Umbilical cord (tissue), 2 donors: Measurements from ENCODE around the gene TSR1. TPM values are rescaled to one million over a fixed set of nuclear protein-coding genes. Genes with fewer than 3 reads are reported as not detected.

ENCODE experiments used
- DNase-seq: peaks from one replicate; pipeline ENCODE4 v3.0.0-alpha.2; 2015; ENCODE audit warnings: low spot score
- total RNA-seq: library from RNA; depleted of rRNA; stranded (reverse); fragments of >200 nt; gene quantifications from one replicate; pipeline ENCODE4 v1.2.3, GENCODE V29; 2014; ENCODE audit warnings: low replicate concordance; ENCODE audit not compliant: insufficient read depth

The TSR1 gene
- total RNA-seq, 1 donor from 2014 or later = 33.0 TPM

DNA sequence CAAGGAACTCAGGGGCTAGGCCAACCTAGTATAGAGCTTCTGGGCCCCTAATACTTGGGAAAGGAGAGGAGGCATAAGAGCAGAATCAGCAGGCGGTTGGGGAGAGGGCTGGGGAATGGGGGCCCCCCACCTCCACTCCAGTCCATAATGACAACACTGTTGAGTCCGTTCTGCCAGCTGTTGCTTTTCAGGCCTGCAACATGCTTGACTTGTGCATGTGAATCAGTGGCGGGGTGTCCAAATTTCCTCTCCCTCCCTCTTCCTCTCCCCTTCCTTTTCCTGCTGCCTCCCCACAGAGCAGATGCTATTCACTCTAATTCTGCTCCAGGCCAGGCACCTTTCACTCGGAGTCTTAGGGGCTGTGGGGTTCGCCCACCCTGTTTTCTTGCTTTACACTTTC, 32.8 kb upstream of the TSR1 start:
- no peak for DNase-seq

DNA sequence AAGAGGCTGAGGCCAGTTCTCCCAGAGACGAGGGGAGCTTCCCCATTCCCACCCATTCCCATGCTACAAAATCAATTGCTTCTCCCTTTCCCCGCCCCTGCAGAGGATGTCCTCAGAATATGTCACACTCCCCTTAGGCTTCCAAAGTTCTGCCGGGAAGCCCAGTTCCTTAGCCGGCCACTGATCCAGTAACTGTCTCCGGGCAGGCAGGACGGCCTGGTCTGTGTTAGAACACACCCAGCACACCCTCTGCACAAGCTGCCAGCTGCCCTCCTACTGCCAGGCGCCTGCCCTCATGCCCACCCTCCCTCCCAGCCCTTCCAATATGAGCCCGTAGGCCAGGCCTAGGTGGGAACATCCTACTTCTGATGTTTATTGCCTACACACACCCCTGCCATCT, 32.1 kb upstream of the TSR1 start:
- DNase-seq = no peak

DNA sequence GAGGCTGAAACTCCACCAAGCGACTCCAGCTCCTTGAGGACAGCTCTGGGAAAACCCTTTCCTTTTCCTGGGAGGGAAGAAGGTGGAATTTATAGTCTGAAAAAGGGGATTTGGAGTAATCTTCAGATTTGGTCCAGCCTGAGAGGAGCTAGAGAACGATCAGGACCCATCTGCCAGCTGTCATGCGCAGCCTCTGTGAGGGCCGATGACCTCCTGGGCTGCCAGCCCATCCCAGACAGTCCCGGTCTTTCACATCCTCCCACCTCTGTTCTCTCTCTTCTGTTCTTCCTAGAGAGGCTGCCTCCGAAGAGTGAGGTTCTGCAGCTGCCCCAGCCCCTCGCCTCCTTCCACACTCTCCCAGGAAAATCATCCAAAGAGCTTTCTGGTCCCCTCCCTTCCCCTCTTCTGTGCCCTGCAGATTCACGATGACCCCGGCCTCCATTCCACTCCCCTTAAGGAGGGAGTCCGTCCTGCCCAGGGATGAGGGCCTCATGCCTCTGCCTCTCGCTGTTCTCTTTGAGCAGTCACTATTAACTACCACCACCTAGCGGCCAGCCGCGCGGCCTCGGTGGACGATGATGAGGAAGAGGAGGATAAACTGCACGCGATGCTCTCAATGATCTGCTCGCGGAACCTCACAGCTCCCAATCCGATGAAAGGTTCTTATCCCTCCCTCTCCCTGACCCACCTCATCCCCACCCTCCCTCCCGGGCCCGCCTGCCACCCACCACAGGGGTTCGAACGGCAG, 30.7 kb upstream of the TSR1 start:
- DNase-seq = no peak

DNA sequence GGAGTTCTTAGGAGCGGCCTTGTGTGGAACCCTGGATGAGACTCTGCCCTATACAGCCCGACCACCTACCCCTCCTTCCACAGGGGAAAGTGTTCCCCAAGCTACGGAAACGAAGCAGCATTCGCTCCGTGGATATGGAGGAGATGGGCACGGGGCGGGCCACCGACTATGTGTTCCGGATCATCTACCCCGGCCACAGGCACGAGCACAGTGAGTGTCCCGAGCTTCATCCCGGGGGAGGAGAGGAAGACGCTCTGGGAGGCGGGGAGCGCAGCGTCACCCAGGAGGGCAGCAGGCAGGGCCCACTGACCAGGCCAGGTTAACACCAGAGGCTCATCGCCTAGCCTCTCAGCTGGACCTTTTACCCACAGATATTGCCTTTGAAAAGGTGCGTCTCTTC, 28.9 kb upstream of the TSR1 start:
- no peak for DNase-seq

DNA sequence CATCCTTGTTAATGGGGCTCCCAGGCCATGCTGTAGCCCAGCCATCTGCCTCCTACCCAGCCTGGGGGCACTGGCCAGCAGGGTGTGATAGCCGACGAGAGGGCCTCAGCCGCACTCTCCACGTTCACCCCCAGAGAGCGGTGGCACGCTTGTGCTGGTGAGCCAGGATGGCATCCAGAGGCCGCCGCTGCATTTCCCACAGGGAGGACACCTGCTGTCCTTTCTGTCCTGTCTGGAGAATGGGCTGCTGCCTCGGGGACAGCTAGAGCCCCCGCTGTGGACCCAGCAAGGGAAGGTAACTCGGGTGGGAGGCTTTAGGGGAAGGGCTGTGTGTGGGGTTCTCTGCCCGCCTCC, 28.5 kb upstream of the TSR1 start:
- DNase-seq = no peak

DNA sequence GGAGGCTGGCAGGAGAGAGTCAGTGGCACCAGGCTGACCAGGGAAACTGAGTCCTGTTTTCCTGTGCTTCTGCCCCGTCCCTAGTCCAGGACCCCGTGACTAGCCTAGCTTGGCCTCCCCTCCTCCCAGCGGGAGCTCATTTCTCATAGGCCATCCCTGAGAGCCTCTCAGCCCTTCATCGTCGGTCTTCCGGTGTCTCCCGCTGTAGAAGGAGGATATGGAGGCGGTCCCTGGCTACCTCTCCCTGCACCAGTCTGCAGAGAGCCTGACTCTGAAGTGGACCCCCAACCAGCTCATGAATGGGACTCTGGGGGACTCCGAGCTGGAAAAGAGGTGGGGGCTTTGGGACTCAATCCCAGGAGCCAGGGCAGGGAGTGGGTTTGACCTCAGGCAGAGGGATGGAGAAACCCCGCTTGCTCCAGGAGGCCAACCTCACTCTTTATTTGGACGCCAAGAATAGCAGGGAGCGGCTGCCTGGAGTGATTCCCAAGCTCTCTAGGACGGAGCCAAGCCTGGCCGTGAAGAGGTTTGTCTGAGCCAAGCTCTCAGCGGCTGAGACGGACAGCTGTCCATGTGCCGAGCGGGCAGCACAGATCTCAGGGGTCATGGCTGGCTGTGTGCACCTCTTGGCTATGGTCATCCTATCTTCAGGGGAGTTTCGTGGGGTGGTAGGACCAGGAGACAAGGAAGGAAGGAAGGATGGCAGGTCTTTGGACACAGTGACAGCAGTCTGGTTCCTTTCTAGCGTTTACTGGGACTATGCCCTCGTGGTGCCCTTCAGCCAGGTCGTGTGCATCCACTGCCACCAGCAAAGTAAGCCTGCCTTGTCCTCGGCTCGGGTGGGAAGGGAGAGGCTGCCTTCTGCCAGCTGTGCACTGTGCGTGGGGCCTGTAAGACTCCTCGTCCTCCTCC, 27.9 kb upstream of the TSR1 start:
- DNase-seq = no peak

DNA sequence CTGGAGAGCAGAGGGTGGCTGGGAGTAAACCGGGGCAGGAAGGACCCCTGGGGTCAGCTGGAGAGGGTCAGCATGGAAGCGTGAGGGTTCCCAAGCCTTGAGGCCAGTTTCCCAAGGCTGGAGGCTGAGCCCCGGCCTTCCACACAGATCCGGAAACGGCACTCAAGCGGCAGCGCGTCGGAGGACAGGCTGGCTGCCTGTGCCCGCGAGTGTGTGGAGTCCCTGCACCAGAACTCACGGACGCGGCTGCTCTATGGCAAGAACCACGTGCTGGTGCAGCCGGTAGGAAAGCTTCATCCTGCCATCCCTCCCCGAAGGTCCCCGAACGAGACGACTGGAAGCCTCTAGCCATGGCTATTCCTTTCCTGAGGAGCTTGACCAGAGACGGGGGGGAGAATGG, 27.1 kb upstream of the TSR1 start:
- DNase-seq = no peak

DNA sequence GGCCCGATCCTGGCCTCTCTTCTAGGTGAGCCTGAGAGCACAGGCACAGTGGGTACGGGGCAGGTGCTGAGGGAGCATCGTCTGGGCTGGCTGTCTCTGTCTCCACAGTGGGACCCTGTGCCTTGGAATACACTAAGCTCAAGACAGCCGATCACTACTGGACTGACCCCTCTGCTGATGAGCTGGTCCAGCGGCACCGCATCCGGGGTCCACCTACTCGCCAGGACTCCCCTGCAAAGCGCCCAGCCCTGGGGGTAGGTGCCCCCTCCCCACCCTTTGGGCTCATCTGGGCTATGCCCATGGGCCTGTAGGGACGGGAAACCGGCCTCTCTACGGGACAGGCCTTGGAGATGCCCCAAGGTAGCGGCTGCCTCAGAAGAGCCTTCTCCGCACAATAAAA, 26.6 kb upstream of the TSR1 start:
- DNase-seq = no peak

DNA sequence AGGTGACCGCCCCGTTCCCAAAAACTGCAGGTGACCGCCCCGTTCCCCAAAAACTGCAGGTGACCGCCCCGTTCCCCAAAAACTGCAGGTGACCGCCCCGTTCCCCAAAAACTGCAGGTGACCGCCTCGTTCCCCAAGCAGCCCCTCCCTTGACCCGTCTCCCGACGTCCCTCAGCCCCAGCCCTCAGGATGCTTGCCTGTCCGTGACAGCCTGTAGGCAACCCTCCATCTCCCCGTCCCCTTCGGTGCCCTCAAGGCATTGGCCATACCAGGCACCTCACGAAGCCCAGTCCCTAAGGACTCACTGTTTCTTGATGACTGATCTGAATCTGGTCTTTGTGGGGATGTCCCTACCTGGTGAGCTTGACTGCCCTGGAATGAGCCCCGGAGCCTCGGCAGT, 26.2 kb upstream of the TSR1 start:
- no peak for DNase-seq

DNA sequence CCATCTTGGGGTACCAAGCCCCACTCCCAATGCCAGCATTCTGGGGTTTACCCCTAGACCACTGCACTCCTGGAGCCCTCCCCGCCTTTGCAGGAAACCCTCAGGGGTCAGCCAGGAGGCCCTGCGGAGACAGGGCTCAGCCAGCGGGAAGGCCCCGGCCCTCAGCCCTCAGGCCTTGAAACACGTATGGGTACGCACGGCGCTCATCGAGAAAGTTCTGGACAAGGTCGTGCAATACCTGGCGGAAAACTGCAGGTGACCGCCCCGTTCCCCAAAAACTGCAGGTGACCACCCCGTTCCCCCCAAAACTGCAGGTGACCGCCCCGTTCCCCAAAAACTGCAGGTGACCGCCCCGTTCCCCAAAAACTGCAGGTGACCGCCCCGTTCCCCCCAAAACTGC, 25.8 kb upstream of the TSR1 start:
- DNase-seq = no peak

DNA sequence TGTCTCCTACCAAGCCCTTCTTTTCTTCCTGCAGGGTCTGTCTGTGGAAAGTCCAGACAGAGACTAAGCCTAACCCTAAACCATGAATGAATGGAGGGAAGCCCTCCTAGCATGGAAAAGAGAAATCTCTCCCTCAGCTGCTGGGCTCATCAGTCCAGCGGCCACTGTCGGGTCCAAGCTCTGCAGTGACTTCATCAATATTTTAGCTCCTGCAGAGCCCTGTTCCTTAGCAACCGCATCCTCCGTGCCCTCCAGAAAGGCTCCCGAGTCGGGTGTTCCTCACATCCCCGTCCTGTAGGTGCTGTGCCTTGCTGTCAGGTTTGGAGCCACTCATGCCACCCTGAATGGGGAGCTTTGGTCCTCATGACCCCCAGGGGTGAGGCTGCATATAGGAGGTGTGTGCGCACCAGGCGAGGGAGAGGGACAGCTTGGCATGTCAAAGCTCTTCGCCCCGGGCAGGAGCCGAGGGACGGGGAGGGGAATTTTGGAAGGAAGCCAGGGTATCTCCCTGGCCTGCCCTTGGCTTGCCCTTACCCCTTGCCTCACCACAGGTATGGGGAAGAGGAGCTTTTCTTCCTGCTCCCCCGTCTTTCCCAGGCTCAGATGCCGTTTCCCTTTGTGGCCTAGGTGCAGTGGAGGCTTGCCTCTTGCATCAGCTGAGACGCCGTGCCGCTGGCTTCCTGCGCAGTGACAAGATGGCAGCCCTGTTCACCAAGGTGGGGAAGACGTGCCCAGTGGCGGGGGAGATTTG, 24.9 kb upstream of the TSR1 start:
- DNase-seq = no peak

DNA sequence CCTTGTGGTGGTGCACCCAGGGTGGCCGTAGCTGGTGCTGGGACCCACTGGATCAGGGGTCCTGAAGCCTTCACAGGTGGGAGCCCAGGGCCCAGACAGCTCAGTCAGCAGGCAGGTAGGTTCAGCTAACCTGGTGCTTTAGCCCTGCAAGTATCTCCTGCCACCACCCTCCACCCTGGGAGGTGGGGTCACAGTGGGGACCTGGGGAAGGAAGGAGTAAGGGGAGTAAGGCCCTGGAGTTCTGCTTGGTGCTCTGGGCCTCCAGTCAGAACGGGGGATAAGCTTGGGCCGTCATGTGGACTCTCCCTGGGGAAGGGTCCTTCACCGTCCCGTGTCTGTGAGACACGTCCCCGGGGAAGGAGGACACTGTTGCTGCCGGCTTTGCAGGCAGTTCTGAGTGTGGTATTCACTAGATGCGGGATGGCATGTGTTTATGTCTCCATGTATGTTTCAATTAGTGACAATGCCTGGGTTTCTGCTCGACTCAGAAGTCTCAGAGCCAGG, 21.7 kb upstream of the TSR1 start:
- DNase-seq = no peak

DNA sequence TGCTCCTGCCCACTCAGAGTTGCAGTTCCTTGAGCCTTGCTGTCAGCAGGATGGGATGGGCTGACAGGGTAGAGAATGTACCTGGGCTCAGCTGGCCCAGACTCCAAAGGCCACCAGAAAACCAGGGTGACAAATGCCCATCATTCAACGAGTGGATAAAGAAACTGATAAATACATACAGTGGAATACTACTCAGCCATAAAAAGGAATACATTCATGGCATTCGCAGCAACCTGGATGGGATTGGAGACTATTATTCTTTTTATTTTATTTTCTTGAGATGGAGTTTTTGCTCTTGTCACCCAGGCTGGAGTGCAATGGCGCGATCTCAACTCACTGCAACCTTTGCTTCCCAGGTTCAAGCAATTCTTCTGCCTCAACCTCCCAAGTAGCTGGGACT, 21.0 kb upstream of the TSR1 start:
- no peak for DNase-seq

DNA sequence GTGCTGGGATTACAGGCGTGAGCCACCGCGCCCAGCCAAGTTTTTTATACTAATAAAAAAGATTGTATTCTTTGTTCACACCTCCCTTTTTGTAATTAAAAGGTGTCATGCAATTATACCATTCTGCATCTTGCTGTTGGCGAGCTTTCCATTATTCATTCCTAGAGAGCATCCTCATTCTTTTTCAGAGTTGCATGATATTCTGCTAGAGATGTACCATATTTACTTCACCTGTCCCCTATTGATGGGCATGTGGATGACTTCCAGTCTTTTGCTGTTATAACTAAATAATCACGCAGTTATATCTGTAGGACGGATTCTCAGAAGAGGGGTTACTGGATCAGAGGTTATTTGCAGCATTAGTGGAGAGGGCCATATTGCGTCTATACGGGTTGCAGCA, 18.1 kb upstream of the TSR1 start:
- DNase-seq = no peak

DNA sequence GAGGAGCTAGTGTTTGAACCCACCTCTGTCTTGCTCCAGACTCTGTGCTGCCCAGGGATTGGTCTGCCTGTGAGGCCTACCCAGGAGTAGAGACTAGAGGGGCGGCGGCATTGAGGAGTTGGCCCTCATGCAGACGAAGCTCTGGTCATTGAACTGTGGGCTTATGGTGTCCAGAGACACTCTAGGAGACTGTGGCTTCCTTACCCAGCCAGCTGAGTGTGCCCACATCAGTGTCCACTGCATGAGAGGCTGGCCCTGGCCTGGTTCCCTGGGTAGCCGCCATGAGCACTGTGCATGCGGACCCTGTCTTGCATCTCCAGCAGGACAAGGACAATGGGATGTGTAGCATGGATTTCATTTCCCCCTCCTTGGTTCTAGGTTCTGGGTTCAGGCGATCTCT, 15.0 kb upstream of the TSR1 start:
- DNase-seq = no peak

DNA sequence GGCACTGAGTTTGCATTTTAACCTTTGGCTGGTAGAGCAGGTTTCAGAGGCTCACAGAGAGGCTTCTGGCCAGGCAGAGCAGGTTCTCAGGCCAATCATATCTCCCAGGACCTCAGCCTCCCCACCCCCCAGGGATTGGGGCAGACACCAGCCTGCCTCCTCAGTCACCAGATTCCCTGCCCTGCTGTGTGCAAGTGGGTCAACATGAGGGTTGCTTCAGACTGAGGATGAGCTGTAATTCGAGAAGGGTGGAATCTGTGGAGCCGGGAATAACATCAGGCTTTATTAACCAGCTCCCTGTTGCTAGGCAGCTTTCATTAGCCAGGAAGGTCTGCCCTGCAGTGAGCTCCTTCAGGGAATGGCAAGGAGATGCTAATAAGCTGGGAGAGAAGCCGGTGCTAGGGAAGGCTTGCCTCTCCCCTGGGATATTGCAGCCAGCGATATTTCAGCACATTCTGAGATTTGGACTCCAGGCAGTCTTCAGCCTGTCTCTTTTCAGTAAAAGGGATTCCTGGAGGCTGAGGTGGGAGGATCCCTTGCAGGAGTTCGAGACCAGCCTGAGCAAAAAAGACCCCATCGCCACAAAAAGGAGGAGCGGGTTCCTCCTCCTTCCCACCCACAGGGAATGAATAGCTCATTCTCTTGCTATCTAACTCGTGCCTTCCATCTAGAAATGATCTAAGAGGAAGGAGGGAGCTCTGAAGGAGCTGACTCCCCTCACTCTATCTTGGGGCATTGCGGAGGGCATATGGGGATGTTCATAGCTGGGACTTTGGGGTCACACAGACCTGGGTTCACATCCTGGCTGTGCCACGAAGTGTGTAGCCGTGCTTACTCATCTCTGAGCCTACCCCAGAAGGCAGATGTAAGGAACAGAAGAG, 11.8 kb upstream of the TSR1 start:
- DNase-seq = peak; percentile 91

DNA sequence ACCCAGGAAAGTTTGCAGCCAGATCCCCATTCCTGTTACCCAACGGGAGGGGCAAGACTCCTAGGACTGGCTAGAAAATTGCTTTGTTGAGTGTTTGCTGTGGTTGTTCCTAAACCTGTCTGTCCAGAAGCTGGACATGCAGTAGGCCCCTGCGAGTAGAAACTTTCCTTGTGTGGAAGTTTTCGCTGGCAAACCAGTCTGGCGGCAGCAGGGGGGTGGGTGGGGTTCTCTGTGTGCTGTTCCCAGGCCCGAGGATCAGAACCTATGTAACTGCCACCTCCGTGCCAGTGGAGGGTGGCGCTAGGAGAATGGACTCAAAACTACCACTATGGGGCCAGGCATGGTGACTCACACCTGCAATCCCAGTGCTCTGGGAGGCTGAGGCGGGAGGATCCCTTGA, 10.2 kb upstream of the TSR1 start:
- no peak for DNase-seq

DNA sequence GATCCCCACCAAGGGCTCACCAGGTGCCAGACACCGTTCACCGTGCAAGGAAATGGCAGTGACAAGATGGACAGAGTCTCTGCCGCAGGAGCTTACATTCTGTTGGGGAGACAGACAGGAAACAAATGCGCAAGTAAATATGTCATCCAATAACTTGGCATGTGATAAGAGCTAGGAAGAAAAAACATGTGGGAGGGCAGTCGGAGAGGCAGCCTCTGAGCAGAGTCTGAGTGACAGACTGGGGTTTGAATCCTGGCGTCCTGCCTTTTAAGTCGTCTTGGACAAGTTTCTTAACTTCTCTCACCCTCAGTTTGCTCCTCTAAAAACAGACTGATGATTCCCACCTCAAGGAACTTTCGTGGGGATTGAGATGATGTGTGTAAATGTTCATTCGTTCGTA, 8.3 kb upstream of the TSR1 start:
- DNase-seq = no peak

DNA sequence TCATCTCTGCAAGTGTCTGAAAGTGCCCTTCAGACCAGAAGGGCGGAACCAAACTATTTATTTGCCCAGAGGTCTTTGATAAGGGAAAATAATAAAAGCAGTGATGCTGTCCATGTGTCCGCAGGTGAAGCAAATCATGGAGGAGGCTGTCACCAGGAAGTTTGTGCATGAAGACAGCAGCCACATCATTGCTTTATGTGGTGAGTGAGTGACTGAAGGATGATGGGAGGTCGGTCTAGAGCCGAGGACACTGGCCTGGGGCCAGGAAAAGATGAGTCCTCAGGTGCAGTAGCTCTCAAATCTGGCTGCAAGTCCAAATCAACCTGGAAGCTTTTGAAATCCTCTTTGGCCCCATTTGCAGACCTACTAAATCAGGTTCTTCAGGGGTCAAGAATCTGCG, 7.2 kb upstream of the TSR1 start:
- no peak for DNase-seq

DNA sequence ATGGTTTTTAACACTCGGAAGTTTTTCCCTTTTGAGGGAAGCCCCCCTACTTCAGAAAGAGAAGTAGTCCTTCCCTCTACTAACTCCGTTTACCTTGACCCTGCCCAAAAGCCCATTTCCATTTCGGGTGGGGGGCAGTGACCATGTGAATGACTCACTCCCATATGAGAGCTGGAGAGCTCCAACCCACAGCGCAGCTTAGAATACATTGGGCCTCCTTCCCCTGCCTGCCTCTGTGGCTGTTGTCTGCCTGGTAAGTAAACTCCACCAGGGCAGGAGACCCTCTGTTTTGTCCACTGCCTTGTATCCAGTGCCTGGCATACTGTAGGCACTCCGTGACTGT, 2.0 kb upstream of the TSR1 start:
- peak; percentile 35 for DNase-seq

DNA sequence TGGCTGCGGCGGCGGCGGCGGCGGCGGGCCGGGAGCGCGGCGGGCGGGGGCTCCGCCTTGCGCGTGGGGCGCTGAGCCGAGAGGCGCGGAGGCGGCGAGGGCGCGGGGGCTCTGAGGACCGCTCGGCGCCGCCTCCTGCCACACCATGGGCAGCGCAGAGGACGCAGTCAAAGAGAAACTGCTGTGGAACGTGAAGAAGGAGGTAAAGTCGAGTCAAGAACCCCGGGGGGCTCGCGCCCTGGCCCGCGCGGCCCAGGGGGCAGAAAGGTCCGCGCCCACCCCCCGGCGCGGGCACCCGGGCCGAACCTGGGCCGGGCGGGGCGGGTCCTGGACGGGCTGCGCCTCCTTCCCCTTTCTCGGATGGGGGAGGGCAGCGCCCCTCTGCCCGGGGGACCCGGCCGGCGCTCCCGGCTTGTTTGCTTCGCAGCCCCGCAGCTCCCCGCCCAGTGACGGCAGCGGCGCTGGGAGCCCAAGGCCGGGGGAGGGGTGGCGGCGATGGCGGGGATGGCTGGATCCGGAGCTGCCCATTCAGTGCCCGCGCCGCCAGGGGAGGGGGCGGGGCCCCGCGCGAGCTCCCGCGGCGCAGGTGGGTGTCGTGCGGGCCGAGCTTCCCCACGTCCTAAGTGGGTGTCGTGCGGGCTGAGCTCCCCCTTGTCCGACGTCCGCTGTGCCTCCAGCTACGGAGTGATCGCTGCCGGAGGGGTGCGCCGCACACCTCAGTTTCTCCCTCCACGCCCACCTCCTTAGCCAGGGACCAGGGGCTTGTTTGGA, 1.5 kb upstream of the TSR1 start:
- DNase-seq = peak; percentile 61
